Colonic mucosa (tissue), 4 donors: ENCODE data around the gene OR5L1. TPM values are rescaled to one million over a fixed set of nuclear protein-coding genes. Genes with fewer than 3 reads are reported as not detected.

ENCODE experiments used
- DNase-seq: peaks from one replicate; pipeline ENCODE4 v3.0.0-alpha.2; 2020
- H3K27ac ChIP-seq: fragments of 200-600 bp; one replicate; pipeline ENCODE4 v1.8.0; 2021
- H3K27me3 ChIP-seq: fragments of 200-600 bp; one replicate; pipeline ENCODE4 v1.8.0; 2021
- H3K36me3 ChIP-seq: fragments of 200-600 bp; one replicate; pipeline ENCODE4 v1.8.0; 2021
- H3K4me1 ChIP-seq: fragments of 200-600 bp; one replicate; pipeline ENCODE4 v1.8.0; 2021; ENCODE audit warnings: mild to moderate bottlenecking
- H3K4me3 ChIP-seq: fragments of 200-600 bp; one replicate; pipeline ENCODE4 v1.8.0; 2021
- H3K9ac ChIP-seq, 2 donors: one replicate each; pipeline ENCODE4 v1.7.0; 2013; ENCODE audit warnings: control low read depth in 2 of 2, low read depth in 2 of 2, low read length in 2 of 2
- H3K9me3 ChIP-seq: fragments of 200-600 bp; one replicate; pipeline ENCODE4 v1.8.0; 2021
- intact Hi-C: fragments of 100-400 bp; cut with DNase I; formaldehyde crosslinking; loops from one replicate; pipeline ENCODE4 v1.14.1; 2022
- total RNA-seq, 2 donors: library from RNA; stranded (reverse); fragmentation: NEBNext Ultra II Directional in 1 of 2; extraction: Animal tissue kit (Norgen Biotek cat#: 25700) in 1 of 2; gene quantifications; one replicate each; pipeline ENCODE4 v1.2.1, GENCODE V29; 2021
- TF ChIP-seq, protein P1 (sequence below): fragments of 200-600 bp; IDR thresholded peaks from one replicate; pipeline ENCODE4 v1.8.0; 2022; ENCODE audit warnings: antibody characterized with exemption, mild to moderate bottlenecking
- donor health status: healthy.
- donor health status: DM: no; HTN: no; CAD: no.
- donor health status: DM: no; HTN: no; CAD: no.

OR5L1 gene
- total RNA-seq, 2 donors from 2014 or later, result not detected

DNA sequence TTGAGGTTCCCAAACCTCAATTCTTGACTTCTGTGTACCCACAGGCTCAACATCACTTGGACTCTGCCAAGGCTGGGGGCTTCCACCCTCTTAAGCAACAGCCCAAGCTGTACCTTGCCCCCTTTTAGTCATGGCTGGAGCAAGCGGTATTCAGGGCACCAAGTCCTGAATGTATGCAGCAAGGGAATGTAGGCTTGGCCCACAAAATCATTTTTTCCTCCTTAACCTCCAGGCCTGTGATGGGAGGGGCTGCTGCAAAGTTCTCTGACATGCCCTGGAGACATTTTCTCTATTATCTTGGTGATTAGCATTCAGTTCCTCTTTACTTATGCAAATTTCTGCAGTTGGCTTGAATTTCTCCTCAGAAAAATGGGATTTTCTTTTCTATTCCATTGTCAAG is 4.9 kb upstream of the OR5L1 start:
- H3K27ac ChIP-seq, result no peak overlapping the region
- no peak overlapping the region for H3K9ac ChIP-seq
- no peaks in the 10 kb centered on the region for H3K4me1 ChIP-seq
- no peaks in the 10 kb centered on the region for H3K27me3 ChIP-seq
- no peaks in the 10 kb centered on the region for H3K9me3 ChIP-seq
- TF ChIP-seq, protein P1, sequence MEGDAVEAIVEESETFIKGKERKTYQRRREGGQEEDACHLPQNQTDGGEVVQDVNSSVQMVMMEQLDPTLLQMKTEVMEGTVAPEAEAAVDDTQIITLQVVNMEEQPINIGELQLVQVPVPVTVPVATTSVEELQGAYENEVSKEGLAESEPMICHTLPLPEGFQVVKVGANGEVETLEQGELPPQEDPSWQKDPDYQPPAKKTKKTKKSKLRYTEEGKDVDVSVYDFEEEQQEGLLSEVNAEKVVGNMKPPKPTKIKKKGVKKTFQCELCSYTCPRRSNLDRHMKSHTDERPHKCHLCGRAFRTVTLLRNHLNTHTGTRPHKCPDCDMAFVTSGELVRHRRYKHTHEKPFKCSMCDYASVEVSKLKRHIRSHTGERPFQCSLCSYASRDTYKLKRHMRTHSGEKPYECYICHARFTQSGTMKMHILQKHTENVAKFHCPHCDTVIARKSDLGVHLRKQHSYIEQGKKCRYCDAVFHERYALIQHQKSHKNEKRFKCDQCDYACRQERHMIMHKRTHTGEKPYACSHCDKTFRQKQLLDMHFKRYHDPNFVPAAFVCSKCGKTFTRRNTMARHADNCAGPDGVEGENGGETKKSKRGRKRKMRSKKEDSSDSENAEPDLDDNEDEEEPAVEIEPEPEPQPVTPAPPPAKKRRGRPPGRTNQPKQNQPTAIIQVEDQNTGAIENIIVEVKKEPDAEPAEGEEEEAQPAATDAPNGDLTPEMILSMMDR, result no peak
- no peaks in the 10 kb centered on the region for H3K36me3 ChIP-seq
- H3K4me3 ChIP-seq, result no peak overlapping the region
- intact Hi-C loops, result no loop called here
- no peak for DNase-seq

DNA sequence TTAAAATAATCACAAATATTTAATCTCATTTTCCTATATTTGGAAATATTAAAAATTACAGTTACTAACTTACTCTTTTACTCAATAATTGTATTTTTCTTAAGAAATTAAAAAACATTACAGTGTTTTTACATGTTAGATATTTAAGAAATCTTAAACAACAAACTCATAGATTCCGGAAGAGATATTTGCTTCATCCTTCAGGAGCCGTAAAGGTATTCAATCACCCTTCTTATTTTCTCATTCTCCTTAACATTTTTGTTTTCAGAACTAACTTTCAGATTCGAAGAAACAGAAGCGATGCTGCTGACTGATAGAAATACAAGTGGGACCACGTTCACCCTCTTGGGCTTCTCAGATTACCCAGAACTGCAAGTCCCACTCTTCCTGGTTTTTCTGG is 8.2 kb downstream of the OR5L1 start, which contains the start of gene OR5D18:
Gene OR5D18 (plus strand): TSS at position 301 of the 400 bp plus-strand sequence. CDS start 0 bp downstream, at position 301.
- intact Hi-C loops, result no loop called here

DNA sequence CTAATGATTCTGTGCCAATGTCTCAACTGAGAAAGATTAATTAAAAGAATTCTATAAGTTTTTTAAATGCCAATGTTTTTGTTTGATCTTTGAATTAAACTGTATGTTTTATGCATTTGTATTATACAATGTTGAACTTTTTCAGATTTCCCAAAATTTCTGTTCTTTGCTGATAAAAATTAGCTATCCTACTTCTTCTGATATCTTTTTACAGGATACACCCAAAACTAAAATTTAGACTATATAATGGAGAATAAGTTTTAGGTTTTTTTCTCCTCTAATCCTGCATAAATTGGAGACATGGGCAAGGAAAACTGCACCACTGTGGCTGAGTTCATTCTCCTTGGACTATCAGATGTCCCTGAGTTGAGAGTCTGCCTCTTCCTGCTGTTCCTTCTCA is 15.8 kb downstream of the OR5L1 start, which contains the start of gene OR5L2:
Gene OR5L2 (plus strand): TSS at position 301 of the 400 bp plus-strand sequence. CDS start 0 bp downstream, at position 301.
- no peak for DNase-seq
- no peak within 1 kb of the TSS for H3K27ac ChIP-seq

More for the DNA sequence above, 8.2 kb downstream of the OR5L1 start, which contains the start of gene OR5D18:
- Histone ChIP-seq H3K9me3 (no peaks in the 10 kb centered on the region), H3K4me3 (no peak within 1 kb of the TSS), H3K9ac (no peak within 1 kb of the TSS), H3K27me3 (no peaks in the 10 kb centered on the region), H3K36me3 (no peaks in the 10 kb centered on the region), H3K4me1 (no peaks in the 10 kb centered on the region), H3K27ac (no peak within 1 kb of the TSS)
- TF ChIP-seq, protein P1, result no peak
- DNase-seq, result no peak

DNA sequence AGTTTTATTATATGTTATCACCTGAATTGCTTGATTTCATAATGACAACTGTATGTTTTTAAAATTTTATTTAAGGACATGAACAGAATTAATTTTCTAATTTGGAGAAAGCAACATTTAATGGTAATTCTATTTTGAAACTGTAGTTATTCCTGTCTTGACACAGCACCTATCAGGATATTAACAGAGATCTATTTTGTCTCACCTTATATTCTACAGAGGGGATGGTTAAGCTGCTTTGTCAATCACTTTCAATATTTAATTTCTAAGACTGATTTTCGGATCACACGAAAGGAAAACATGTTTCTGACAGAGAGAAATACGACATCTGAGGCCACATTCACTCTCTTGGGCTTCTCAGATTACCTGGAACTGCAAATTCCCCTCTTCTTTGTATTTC is 27.3 kb downstream of the OR5L1 start, which contains the start of gene OR5D16:
Gene OR5D16 (plus strand): TSS at position 301 of the 400 bp plus-strand sequence. CDS start 0 bp downstream, at position 301.
- DNase-seq, result no peak
- H3K27ac ChIP-seq, result no peak within 1 kb of the TSS
- TF ChIP-seq, protein P1, result no peak
- intact Hi-C loops, result no loop called here
- H3K4me3 ChIP-seq, result no peak within 1 kb of the TSS
- no peaks in the 10 kb centered on the region for H3K27me3 ChIP-seq
- no peaks in the 10 kb centered on the region for H3K36me3 ChIP-seq
- H3K4me1 ChIP-seq, result no peaks in the 10 kb centered on the region
- no peaks in the 10 kb centered on the region for H3K9me3 ChIP-seq
- H3K9ac ChIP-seq, result no peak within 1 kb of the TSS

More for the DNA sequence above, 15.8 kb downstream of the OR5L1 start, which contains the start of gene OR5L2:
- Histone ChIP-seq H3K4me3 (no peak within 1 kb of the TSS), H3K36me3 (no peaks in the 10 kb centered on the region), H3K9ac (no peak within 1 kb of the TSS), H3K9me3 (no peaks in the 10 kb centered on the region), H3K27me3 (no peaks in the 10 kb centered on the region), H3K4me1 (no peaks in the 10 kb centered on the region)
- intact Hi-C loops, result no loop called here
- TF ChIP-seq, protein P1, result no peak

DNA sequence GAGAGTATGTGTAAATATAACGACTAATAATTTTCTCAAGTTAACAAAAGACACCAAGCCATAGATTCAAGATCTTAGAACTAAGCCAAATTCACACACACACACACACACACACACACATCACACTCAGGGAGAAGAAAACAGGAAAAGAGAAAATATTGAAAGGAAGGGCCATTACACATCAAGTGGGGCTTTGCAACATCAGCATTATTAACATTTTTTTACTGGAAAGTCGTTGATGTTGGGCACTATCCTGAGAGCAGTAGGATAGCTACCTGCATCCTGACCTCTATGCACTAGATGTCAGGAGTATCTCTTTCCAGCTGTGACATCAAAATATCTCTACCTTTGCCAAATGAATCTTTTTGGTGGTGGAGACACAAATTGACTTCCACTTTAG is 36.3 kb downstream of the OR5L1 start:
- no peaks in the 10 kb centered on the region for H3K27me3 ChIP-seq
- H3K9me3 ChIP-seq, result no peaks in the 10 kb centered on the region
- intact Hi-C loops, result no loop called here
- H3K4me3 ChIP-seq, result no peak overlapping the region
- no peaks in the 10 kb centered on the region for H3K36me3 ChIP-seq
- TF ChIP-seq, protein P1, result no peak
- DNase-seq, result no peak
- no peak overlapping the region for H3K27ac ChIP-seq
- no peak overlapping the region for H3K9ac ChIP-seq
- H3K4me1 ChIP-seq, result no peaks in the 10 kb centered on the region
